Measurements from ENCODE around the gene ARF3. TPM values are rescaled to one million over a fixed set of nuclear protein-coding genes. Genes with fewer than 3 reads are reported as not detected.

The ARF3 gene
- total RNA-seq, 4 donors from 2014 or later, result 65.1 to 89.3 (median 80.1) TPM

GRCh38 chr12:48980389-48980952 is 23.2 kb upstream of the ARF3 start:
- intact Hi-C loops (cut with DNase I; ENCODE audit: low total_unique reads), result no loop called here
- no peak overlapping the region for H3K4me3 ChIP-seq (ENCODE audit: low read depth, poor library complexity, severe bottlenecking)
- no peak for DNase-seq (ENCODE audit: low spot score in 2 of 2)
- 1 to 3% methylated on average over 23 to 42 of the region's 46 CpGs for WGBS, 2 donors
- TF ChIP-seq, protein P1, sequence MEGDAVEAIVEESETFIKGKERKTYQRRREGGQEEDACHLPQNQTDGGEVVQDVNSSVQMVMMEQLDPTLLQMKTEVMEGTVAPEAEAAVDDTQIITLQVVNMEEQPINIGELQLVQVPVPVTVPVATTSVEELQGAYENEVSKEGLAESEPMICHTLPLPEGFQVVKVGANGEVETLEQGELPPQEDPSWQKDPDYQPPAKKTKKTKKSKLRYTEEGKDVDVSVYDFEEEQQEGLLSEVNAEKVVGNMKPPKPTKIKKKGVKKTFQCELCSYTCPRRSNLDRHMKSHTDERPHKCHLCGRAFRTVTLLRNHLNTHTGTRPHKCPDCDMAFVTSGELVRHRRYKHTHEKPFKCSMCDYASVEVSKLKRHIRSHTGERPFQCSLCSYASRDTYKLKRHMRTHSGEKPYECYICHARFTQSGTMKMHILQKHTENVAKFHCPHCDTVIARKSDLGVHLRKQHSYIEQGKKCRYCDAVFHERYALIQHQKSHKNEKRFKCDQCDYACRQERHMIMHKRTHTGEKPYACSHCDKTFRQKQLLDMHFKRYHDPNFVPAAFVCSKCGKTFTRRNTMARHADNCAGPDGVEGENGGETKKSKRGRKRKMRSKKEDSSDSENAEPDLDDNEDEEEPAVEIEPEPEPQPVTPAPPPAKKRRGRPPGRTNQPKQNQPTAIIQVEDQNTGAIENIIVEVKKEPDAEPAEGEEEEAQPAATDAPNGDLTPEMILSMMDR (IDR thresholded peaks at IDR 0.05), result no peak
- no peak for TF ChIP-seq POLR2A (IDR thresholded peaks at IDR 0.05)

- intact Hi-C loops (cut with DNase I; ENCODE audit: low total_unique reads), result no loop called here
- no peak overlapping the region for H3K4me3 ChIP-seq (ENCODE audit: low read depth, poor library complexity, severe bottlenecking)
- WGBS, 2 donors, result 1% methylated on average over 37 to 48 of the region's 55 CpGs
- TF ChIP-seq POLR2A (IDR thresholded peaks at IDR 0.05), result no peak
- TF ChIP-seq, protein P1 (IDR thresholded peaks at IDR 0.05), result no peak
- DNase-seq (ENCODE audit: low spot score in 2 of 2), result no peak
Measured at GRCh38 chr12:48979602-48980388, 22.5 kb upstream of the ARF3 start.

- WGBS, 2 donors, result 3 to 5% methylated on average over 38 to 39 of the region's 45 CpGs
- H3K4me3 ChIP-seq (ENCODE audit: low read depth, poor library complexity, severe bottlenecking), result no peak overlapping the region
- DNase-seq (ENCODE audit: low spot score in 2 of 2), result no peak
- TF ChIP-seq POLR2A (IDR thresholded peaks at IDR 0.05), result no peak
- TF ChIP-seq, protein P1 (IDR thresholded peaks at IDR 0.05), result no peak
- intact Hi-C loops (cut with DNase I; ENCODE audit: low total_unique reads), result no loop called here
Measured at GRCh38 chr12:48978741-48979601, 21.7 kb upstream of the ARF3 start.

GRCh38 chr12:48978291-48978740 is 21.0 kb upstream of the ARF3 start, which contains the start of gene WNT1:
Gene WNT1 (plus strand): TSS chr12:48978322. CDS start chr12:48978651, 329 bp downstream.
- no peak for TF ChIP-seq POLR2A (IDR thresholded peaks at IDR 0.05)
- TF ChIP-seq, protein P1 (IDR thresholded peaks at IDR 0.05), result no peak
- intact Hi-C loops (cut with DNase I; ENCODE audit: low total_unique reads), result no loop called here
- no peak within 1 kb of the TSS for H3K4me3 ChIP-seq (ENCODE audit: low read depth, poor library complexity, severe bottlenecking)
- DNase-seq (ENCODE audit: low spot score in 2 of 2), result no peak
- WGBS, 2 donors, result 1 to 4% methylated on average over 13 to 28 of the region's 45 CpGs

DNA sequence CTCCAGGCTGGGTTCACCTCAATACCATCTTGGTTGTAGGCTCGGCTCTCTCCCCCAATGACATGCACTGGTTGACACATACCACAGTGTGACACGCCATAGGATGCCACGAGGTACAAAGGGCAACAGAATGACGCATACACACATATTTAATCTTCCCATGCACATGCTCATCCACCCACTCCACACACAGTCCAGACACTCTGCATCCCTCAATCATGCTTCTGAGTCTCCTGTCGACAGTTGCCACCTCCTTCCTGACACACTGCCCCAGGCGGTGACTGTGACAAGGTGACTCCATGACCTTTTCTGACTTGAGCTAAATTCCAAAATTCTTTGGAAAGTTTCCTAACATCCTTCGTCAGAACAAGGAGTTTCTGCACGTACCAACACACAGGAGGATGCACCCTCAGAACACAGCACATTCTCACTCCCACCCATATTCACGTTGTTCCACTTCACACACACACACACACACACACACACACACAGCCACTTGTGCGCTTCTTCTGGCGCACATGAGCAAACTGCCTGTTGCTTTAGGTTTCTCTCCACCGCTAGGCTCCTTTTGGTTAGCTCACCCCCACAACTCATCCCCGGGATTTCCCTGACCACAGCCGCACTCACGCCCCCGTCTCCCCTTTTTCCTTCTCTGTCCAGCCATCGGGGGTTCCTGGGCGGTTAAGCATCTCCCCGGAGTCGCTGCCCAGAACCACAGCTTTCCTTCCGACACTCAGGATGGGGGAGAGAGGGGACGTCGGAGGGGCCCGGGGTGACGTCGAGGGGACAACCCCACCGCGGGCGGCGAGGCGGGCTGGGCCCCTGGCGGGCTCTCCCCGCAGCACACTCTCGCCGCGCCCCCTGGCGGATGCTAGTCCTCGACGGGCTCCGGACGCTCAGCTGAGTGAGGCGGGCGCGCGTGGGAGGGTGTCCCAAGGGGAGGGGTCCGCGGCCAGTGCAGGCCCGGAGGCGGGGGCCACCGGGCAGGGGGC is 20.3 kb upstream of the ARF3 start:
- WGBS, 2 donors, result 14 to 21% methylated on average over 30 to 48 of the region's 50 CpGs
- intact Hi-C loops (cut with DNase I; ENCODE audit: low total_unique reads), result no loop called here
- peak in 1 of 2 donors; percentile 94 for DNase-seq (ENCODE audit: low spot score in 2 of 2)
- no peak for TF ChIP-seq POLR2A (IDR thresholded peaks at IDR 0.05)
- TF ChIP-seq, protein P1 (IDR thresholded peaks at IDR 0.05), result no peak
- H3K4me3 ChIP-seq (ENCODE audit: low read depth, poor library complexity, severe bottlenecking), result no peak overlapping the region

Data from lower leg skin (tissue), 4 donors.